ENCODE results near the gene RGR.

Gene RGR

GRCh38 chr10:84261236-84261915, 16.5 kb downstream of the RGR start:
- DNase-seq (ENCODE audit: low spot score) (no peak), ATAC-seq (ENCODE audit: low read depth) (no peak)
- no peaks in the 10 kb centered on the region for H3K9me3 ChIP-seq (ENCODE audit: severe bottlenecking)
- H3K27ac ChIP-seq (ENCODE audit: poor library complexity, severe bottlenecking) = no peak overlapping the region
- no peaks in the 10 kb centered on the region for H3K4me1 ChIP-seq (ENCODE audit: insufficient read depth, poor library complexity, severe bottlenecking)
- peaks cover 3% of the 10 kb centered on the region for H3K27me3 ChIP-seq (ENCODE audit: insufficient read depth, poor library complexity, severe bottlenecking)
- no peak overlapping the region for H3K4me3 ChIP-seq (ENCODE audit: severe bottlenecking)
- no peaks in the 10 kb centered on the region for H3K36me3 ChIP-seq (ENCODE audit: low read depth)
- TF ChIP-seq CTCF (IDR thresholded peaks at IDR 0.05; ENCODE audit: poor library complexity, severe bottlenecking) = no peak

GRCh38 chr10:84262190-84262956, 17.5 kb downstream of the RGR start:
- Histone ChIP-seq H3K36me3 (ENCODE audit: low read depth) (no peaks in the 10 kb centered on the region), H3K27ac (ENCODE audit: poor library complexity, severe bottlenecking) (no peak overlapping the region), H3K4me1 (ENCODE audit: insufficient read depth, poor library complexity, severe bottlenecking) (no peaks in the 10 kb centered on the region), H3K4me3 (ENCODE audit: severe bottlenecking) (no peak overlapping the region), H3K9me3 (ENCODE audit: severe bottlenecking) (no peaks in the 10 kb centered on the region), H3K27me3 (ENCODE audit: insufficient read depth, poor library complexity, severe bottlenecking) (peaks cover 3% of the 10 kb centered on the region)
- no peak for ATAC-seq (ENCODE audit: low read depth)
- no peak for TF ChIP-seq CTCF (IDR thresholded peaks at IDR 0.05; ENCODE audit: poor library complexity, severe bottlenecking)
- DNase-seq (ENCODE audit: low spot score) = no peak

- Histone ChIP-seq H3K9me3 (ENCODE audit: severe bottlenecking) (no peaks in the 10 kb centered on the region), H3K36me3 (ENCODE audit: low read depth) (no peaks in the 10 kb centered on the region), H3K27ac (ENCODE audit: poor library complexity, severe bottlenecking) (no peak overlapping the region), H3K4me1 (ENCODE audit: insufficient read depth, poor library complexity, severe bottlenecking) (no peaks in the 10 kb centered on the region), H3K4me3 (ENCODE audit: severe bottlenecking) (no peak overlapping the region), H3K27me3 (ENCODE audit: insufficient read depth, poor library complexity, severe bottlenecking) (peaks cover 3% of the 10 kb centered on the region)
- DNase-seq (ENCODE audit: low spot score) (no peak), ATAC-seq (ENCODE audit: low read depth) (no peak)
- no peak for TF ChIP-seq CTCF (IDR thresholded peaks at IDR 0.05; ENCODE audit: poor library complexity, severe bottlenecking)
These were observed 18.9 kb downstream of the RGR start for GRCh38 chr10:84263716-84264115.

GRCh38 chr10:84264611-84265141, 19.8 kb downstream of the RGR start:
- Histone ChIP-seq H3K27ac (ENCODE audit: poor library complexity, severe bottlenecking) (no peak overlapping the region), H3K36me3 (ENCODE audit: low read depth) (no peaks in the 10 kb centered on the region), H3K27me3 (ENCODE audit: insufficient read depth, poor library complexity, severe bottlenecking) (peaks cover 3% of the 10 kb centered on the region), H3K9me3 (ENCODE audit: severe bottlenecking) (no peaks in the 10 kb centered on the region), H3K4me1 (ENCODE audit: insufficient read depth, poor library complexity, severe bottlenecking) (peaks cover 3% of the 10 kb centered on the region), H3K4me3 (ENCODE audit: severe bottlenecking) (no peak overlapping the region)
- peak; percentile 91 for TF ChIP-seq CTCF (IDR thresholded peaks at IDR 0.05; ENCODE audit: poor library complexity, severe bottlenecking)
- ATAC-seq (ENCODE audit: low read depth) = peak; percentile 90
- DNase-seq (ENCODE audit: low spot score) = no peak
